Measurements from ENCODE around the gene STYXL2. TPM values are rescaled to one million over a fixed set of nuclear protein-coding genes. Genes with fewer than 3 reads are reported as not detected.

Gene STYXL2
- total and polyA plus RNA-seq, 2 experiments from 2014 or later, result 0.17 to 0.40 TPM

DNA sequence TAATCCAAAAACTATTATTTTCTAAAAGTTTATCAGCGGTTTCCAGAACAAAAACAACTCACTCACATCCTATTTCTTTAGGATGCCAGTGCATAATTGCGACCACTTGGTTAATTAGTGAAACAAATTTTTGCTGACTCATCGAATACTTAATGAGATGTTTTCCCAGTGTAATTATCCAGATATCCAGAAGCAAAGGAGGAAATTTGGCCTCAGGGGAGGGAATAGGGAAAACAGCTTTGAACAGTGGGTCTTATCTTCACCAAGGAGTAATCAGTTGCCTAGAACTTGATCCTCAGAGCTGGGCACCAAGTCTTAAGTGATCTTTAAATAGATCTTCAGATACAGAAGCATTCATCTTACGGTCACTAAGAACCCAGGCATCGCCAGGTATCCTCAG lies 24.3 kb downstream of the STYXL2 start:
- DNase-seq (ENCODE audit: low spot score) (no peak), ATAC-seq (no peak)
- Histone ChIP-seq H3K4me3 (no peak overlapping the region), H3K4me2 (no peak overlapping the region), H3K79me2 (replicated peaks; ENCODE audit: insufficient read depth) (no peaks in the 10 kb centered on the region), H3K9me2 (ENCODE audit: insufficient read depth) (peaks cover 8% of the 10 kb centered on the region), H3K4me1 (ENCODE audit: insufficient read depth) (peaks cover 42% of the 10 kb centered on the region), H2AFZ (0 out of 2 replicates have a peak overlapping the region, but pooled peaks have one; percentile 52), H4K20me1 (replicated peaks; ENCODE audit: insufficient read depth) (no peaks in the 10 kb centered on the region), H3K36me3 (ENCODE audit: insufficient read depth) (no peaks in the 10 kb centered on the region), H3K27me3 (ENCODE audit: insufficient read depth) (no peaks in the 10 kb centered on the region), H3F3A (replicated peaks; ENCODE audit: low read depth) (peaks cover 10% of the 10 kb centered on the region), H3K27ac (ENCODE audit: low read depth) (no peak overlapping the region)
- TF ChIP-seq JUNB (IDR thresholded peaks at IDR 0.05; ENCODE audit: unreplicated experiment) (no peak), ZNF114 (CRISPR knock-in tag; IDR thresholded peaks at IDR 0.05) (no peak), CREB1 (CRISPR knock-in tag; IDR thresholded peaks at IDR 0.05; ENCODE audit: low read depth) (no peak), NANOG (IDR thresholded peaks at IDR 0.05; ENCODE audit: borderline replicate concordance) (no peak), EZH2phosphoT487 (IDR thresholded peaks at IDR 0.05; ENCODE audit: unreplicated experiment) (no peak), POLR2AphosphoS5 (IDR thresholded peaks at IDR 0.05; ENCODE audit: low read depth) (no peak), STAT1 (IDR thresholded peaks at IDR 0.05; ENCODE audit: unreplicated experiment) (no peak), EZH2 (IDR thresholded peaks at IDR 0.05; ENCODE audit: low read depth, unreplicated experiment) (no peak), ZNF331 (CRISPR knock-in tag; IDR thresholded peaks at IDR 0.05; ENCODE audit: low read depth) (no peak)
- TF ChIP-seq, protein P1, sequence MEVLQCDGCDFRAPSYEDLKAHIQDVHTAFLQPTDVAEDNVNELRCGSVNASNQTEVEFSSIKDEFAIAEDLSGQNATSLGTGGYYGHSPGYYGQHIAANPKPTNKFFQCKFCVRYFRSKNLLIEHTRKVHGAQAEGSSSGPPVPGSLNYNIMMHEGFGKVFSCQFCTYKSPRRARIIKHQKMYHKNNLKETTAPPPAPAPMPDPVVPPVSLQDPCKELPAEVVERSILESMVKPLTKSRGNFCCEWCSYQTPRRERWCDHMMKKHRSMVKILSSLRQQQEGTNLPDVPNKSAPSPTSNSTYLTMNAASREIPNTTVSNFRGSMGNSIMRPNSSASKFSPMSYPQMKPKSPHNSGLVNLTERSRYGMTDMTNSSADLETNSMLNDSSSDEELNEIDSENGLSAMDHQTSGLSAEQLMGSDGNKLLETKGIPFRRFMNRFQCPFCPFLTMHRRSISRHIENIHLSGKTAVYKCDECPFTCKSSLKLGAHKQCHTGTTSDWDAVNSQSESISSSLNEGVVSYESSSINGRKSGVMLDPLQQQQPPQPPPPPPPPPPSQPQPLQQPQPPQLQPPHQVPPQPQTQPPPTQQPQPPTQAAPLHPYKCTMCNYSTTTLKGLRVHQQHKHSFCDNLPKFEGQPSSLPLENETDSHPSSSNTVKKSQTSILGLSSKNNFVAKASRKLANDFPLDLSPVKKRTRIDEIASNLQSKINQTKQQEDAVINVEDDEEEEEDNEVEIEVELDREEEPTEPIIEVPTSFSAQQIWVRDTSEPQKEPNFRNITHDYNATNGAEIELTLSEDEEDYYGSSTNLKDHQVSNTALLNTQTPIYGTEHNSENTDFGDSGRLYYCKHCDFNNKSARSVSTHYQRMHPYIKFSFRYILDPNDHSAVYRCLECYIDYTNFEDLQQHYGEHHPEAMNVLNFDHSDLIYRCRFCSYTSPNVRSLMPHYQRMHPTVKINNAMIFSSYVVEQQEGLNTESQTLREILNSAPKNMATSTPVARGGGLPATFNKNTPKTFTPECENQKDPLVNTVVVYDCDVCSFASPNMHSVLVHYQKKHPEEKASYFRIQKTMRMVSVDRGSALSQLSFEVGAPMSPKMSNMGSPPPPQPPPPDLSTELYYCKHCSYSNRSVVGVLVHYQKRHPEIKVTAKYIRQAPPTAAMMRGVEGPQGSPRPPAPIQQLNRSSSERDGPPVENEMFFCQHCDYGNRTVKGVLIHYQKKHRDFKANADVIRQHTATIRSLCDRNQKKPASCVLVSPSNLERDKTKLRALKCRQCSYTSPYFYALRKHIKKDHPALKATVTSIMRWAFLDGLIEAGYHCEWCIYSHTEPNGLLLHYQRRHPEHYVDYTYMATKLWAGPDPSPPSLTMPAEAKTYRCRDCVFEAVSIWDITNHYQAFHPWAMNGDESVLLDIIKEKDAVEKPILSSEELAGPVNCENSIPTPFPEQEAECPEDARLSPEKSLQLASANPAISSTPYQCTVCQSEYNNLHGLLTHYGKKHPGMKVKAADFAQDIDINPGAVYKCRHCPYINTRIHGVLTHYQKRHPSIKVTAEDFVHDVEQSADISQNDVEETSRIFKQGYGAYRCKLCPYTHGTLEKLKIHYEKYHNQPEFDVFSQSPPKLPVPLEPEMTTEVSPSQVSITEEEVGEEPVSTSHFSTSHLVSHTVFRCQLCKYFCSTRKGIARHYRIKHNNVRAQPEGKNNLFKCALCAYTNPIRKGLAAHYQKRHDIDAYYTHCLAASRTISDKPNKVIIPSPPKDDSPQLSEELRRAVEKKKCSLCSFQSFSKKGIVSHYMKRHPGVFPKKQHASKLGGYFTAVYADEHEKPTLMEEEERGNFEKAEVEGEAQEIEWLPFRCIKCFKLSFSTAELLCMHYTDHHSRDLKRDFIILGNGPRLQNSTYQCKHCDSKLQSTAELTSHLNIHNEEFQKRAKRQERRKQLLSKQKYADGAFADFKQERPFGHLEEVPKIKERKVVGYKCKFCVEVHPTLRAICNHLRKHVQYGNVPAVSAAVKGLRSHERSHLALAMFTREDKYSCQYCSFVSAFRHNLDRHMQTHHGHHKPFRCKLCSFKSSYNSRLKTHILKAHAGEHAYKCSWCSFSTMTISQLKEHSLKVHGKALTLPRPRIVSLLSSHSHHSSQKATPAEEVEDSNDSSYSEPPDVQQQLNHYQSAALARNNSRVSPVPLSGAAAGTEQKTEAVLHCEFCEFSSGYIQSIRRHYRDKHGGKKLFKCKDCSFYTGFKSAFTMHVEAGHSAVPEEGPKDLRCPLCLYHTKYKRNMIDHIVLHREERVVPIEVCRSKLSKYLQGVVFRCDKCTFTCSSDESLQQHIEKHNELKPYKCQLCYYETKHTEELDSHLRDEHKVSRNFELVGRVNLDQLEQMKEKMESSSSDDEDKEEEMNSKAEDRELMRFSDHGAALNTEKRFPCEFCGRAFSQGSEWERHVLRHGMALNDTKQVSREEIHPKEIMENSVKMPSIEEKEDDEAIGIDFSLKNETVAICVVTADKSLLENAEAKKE (CRISPR knock-in tag; IDR thresholded peaks at IDR 0.05), result no peak
- TF ChIP-seq, protein P2, sequence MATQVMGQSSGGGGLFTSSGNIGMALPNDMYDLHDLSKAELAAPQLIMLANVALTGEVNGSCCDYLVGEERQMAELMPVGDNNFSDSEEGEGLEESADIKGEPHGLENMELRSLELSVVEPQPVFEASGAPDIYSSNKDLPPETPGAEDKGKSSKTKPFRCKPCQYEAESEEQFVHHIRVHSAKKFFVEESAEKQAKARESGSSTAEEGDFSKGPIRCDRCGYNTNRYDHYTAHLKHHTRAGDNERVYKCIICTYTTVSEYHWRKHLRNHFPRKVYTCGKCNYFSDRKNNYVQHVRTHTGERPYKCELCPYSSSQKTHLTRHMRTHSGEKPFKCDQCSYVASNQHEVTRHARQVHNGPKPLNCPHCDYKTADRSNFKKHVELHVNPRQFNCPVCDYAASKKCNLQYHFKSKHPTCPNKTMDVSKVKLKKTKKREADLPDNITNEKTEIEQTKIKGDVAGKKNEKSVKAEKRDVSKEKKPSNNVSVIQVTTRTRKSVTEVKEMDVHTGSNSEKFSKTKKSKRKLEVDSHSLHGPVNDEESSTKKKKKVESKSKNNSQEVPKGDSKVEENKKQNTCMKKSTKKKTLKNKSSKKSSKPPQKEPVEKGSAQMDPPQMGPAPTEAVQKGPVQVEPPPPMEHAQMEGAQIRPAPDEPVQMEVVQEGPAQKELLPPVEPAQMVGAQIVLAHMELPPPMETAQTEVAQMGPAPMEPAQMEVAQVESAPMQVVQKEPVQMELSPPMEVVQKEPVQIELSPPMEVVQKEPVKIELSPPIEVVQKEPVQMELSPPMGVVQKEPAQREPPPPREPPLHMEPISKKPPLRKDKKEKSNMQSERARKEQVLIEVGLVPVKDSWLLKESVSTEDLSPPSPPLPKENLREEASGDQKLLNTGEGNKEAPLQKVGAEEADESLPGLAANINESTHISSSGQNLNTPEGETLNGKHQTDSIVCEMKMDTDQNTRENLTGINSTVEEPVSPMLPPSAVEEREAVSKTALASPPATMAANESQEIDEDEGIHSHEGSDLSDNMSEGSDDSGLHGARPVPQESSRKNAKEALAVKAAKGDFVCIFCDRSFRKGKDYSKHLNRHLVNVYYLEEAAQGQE (IDR thresholded peaks at IDR 0.05; ENCODE audit: unreplicated experiment), result no peak
- no peak overlapping the region for H3K4me3 Mint-ChIP-seq
- no peak overlapping the region for H3K27ac Mint-ChIP-seq
- H3K9me3 Mint-ChIP-seq, result no peaks in the 10 kb centered on the region
- H3K4me1 Mint-ChIP-seq, result peaks cover 41% of the 10 kb centered on the region
- H3K36me3 Mint-ChIP-seq (ENCODE audit: low read depth), result no peaks in the 10 kb centered on the region
- H3K27me3 Mint-ChIP-seq (ENCODE audit: insufficient read depth, low read depth, poor library complexity), result peaks cover 12% of the 10 kb centered on the region
